Measurements from ENCODE around the gene SUPT3H.
"Not testable (repeated sequence)": the region's sequence is repeated elsewhere in the genome, so short reads cannot be mapped to it uniquely, and the experiment has no call there.

SUPT3H gene

GRCh38 chr6:45253453-45253852 is 124.3 kb downstream of the SUPT3H start:
- no peak for DNase-seq

- no peak for DNase-seq
Observed at GRCh38 chr6:45231660-45232059, 146.1 kb downstream of the SUPT3H start.

GRCh38 chr6:45229416-45229815 is 148.3 kb downstream of the SUPT3H start:
- no peak for DNase-seq

- DNase-seq = no peak
Observed at GRCh38 chr6:45226081-45226480, 151.7 kb downstream of the SUPT3H start.

GRCh38 chr6:45222380-45222779 is 155.4 kb downstream of the SUPT3H start:
- DNase-seq = no peak

- DNase-seq = no peak
Observed at GRCh38 chr6:45215759-45216158, 162.0 kb downstream of the SUPT3H start.

- DNase-seq = no peak
Observed at GRCh38 chr6:45212976-45213375, 164.8 kb downstream of the SUPT3H start.

GRCh38 chr6:45209762-45210161 is 168.0 kb downstream of the SUPT3H start:
- no peak for DNase-seq

- DNase-seq = no peak
Observed at GRCh38 chr6:45206793-45207492, 170.8 kb downstream of the SUPT3H start.

- DNase-seq = no peak
Observed at GRCh38 chr6:45201484-45201883, 176.2 kb downstream of the SUPT3H start.

- DNase-seq = no peak
Observed at GRCh38 chr6:45200510-45200909, 177.2 kb downstream of the SUPT3H start.

- DNase-seq = no peak
Observed at GRCh38 chr6:45199554-45199953, 178.2 kb downstream of the SUPT3H start.

- no peak for DNase-seq
Observed at GRCh38 chr6:45196121-45196520, 181.6 kb downstream of the SUPT3H start.

- DNase-seq = no peak
Observed at GRCh38 chr6:45195137-45195536, 182.6 kb downstream of the SUPT3H start.

- DNase-seq = no peak
Observed at GRCh38 chr6:45192556-45192955, 185.2 kb downstream of the SUPT3H start.

- no peak for DNase-seq
Observed at GRCh38 chr6:45191414-45191813, 186.3 kb downstream of the SUPT3H start.

GRCh38 chr6:45187836-45188235 is 189.9 kb downstream of the SUPT3H start:
- DNase-seq = no peak

- no peak for DNase-seq
Observed at GRCh38 chr6:45185403-45186251, 192.1 kb downstream of the SUPT3H start.

GRCh38 chr6:45184937-45185336 is 192.8 kb downstream of the SUPT3H start:
- no peak for DNase-seq

- DNase-seq = no peak
Observed at GRCh38 chr6:45184040-45184439, 193.7 kb downstream of the SUPT3H start.

- not testable (repeated sequence) for DNase-seq
Observed at GRCh38 chr6:45176373-45176772, 201.4 kb downstream of the SUPT3H start.

GRCh38 chr6:45175272-45175671 is 202.5 kb downstream of the SUPT3H start:
- no peak for DNase-seq

GRCh38 chr6:45174045-45174444 is 203.7 kb downstream of the SUPT3H start:
- DNase-seq = no peak

GRCh38 chr6:45171380-45171779 is 206.4 kb downstream of the SUPT3H start:
- no peak for DNase-seq
